ENCODE data around the gene POU3F1.

Gene POU3F1

GRCh38 chr1:38003261-38004250, 43.0 kb downstream of the POU3F1 start:
- TF ChIP-seq CTCF (IDR thresholded peaks at IDR 0.05; ENCODE audit: borderline replicate concordance, control extremely low read depth, extremely low read depth, insufficient read depth, missing control alignments): no peak
- DNase-seq (ENCODE audit: low spot score): no peak
- in situ Hi-C loops (cut with MboI; ENCODE audit: low sequenced_read_pairs, unreplicated experiment): no loop called here

- in situ Hi-C loops (cut with MboI; ENCODE audit: low sequenced_read_pairs, unreplicated experiment): no loop called here
- no peak for TF ChIP-seq CTCF (IDR thresholded peaks at IDR 0.05; ENCODE audit: borderline replicate concordance, control extremely low read depth, extremely low read depth, insufficient read depth, missing control alignments)
- DNase-seq (ENCODE audit: low spot score): peak; percentile 22
Measured at GRCh38 chr1:38000529-38001455, 45.8 kb downstream of the POU3F1 start.

- in situ Hi-C loops (cut with MboI; ENCODE audit: low sequenced_read_pairs, unreplicated experiment): no loop called here
- DNase-seq (ENCODE audit: low spot score): no peak
- TF ChIP-seq CTCF (IDR thresholded peaks at IDR 0.05; ENCODE audit: borderline replicate concordance, control extremely low read depth, extremely low read depth, insufficient read depth, missing control alignments): no peak
Measured at GRCh38 chr1:38000233-38000528, 46.4 kb downstream of the POU3F1 start.

GRCh38 chr1:37999430-38000232, 47.0 kb downstream of the POU3F1 start:
- in situ Hi-C loops (cut with MboI; ENCODE audit: low sequenced_read_pairs, unreplicated experiment): no loop called here
- no peak for DNase-seq (ENCODE audit: low spot score)
- TF ChIP-seq CTCF (IDR thresholded peaks at IDR 0.05; ENCODE audit: borderline replicate concordance, control extremely low read depth, extremely low read depth, insufficient read depth, missing control alignments): no peak

GRCh38 chr1:37998913-37999429, 47.6 kb downstream of the POU3F1 start:
- in situ Hi-C loops (cut with MboI; ENCODE audit: low sequenced_read_pairs, unreplicated experiment): no loop called here
- TF ChIP-seq CTCF (IDR thresholded peaks at IDR 0.05; ENCODE audit: borderline replicate concordance, control extremely low read depth, extremely low read depth, insufficient read depth, missing control alignments): no peak
- DNase-seq (ENCODE audit: low spot score): no peak

All from GM13976 (cell line).